GM13976 (cell line): ENCODE data around the gene PRR14.

Source experiments
- DNase-seq: peaks from one replicate; pipeline ENCODE4 v3.0.0; 2012; ENCODE audit warnings: low spot score
- CTCF ChIP-seq: IDR thresholded peaks from 2 replicates; pipeline ENCODE4 v1.5.1; 2012; ENCODE audit warnings: borderline replicate concordance, mild to moderate bottlenecking; ENCODE audit not compliant: insufficient read depth; ENCODE audit errors: extremely low read depth, missing control alignments, control extremely low read depth
- in situ Hi-C: fragments of 300-500 bp; cut with MboI; formaldehyde crosslinking; loops from one replicate; pipeline ENCODE4 v1.12.0; 2022; ENCODE audit warnings: low sequenced_read_pairs, mixed read lengths, inconsistent platforms; ENCODE audit not compliant: unreplicated experiment

The PRR14 gene

GRCh38 chr16:30606004-30606403 lies 44.8 kb upstream of the PRR14 start:
- in situ Hi-C loops: loop anchor here (25.0 kb wide), 2 partner anchors 169 to 494 kb away; partner anchors contain the start of genes DCTPP1, GDPD3, MAPK3 and SEPHS2
- no peak for TF ChIP-seq CTCF
- DNase-seq: no peak

GRCh38 chr16:30609002-30609925 lies 41.5 kb upstream of the PRR14 start:
- no peak for TF ChIP-seq CTCF
- in situ Hi-C loops: loop anchor here (25.0 kb wide), 2 partner anchors 172 to 497 kb away; partner anchors contain the start of genes DCTPP1, GDPD3, MAPK3 and SEPHS2
- peak; percentile 69 for DNase-seq

GRCh38 chr16:30609926-30610839 lies 40.6 kb upstream of the PRR14 start, which contains the start of gene ZNF689:
Gene ZNF689, minus strand, starts transcription at chr16:30610389. Its CDS starts 348 bp downstream, at chr16:30610041.
- in situ Hi-C loops: loop anchor here (25.0 kb wide), 2 partner anchors 173 to 498 kb away; partner anchors contain the start of genes DCTPP1, GDPD3, MAPK3 and SEPHS2
- DNase-seq: peak; percentile 97
- TF ChIP-seq CTCF: no peak

- peak; percentile 79 for TF ChIP-seq CTCF
- in situ Hi-C loops: loop anchor here (25.0 kb wide), 2 partner anchors 178 to 503 kb away; partner anchors contain the start of genes DCTPP1, GDPD3, MAPK3 and SEPHS2
- peak; percentile 69 for DNase-seq
Observed at GRCh38 chr16:30615358-30616091, 35.2 kb upstream of the PRR14 start.

GRCh38 chr16:30619202-30619601 lies 31.6 kb upstream of the PRR14 start:
- TF ChIP-seq CTCF: no peak
- in situ Hi-C loops: loop anchor here (25.0 kb wide), 2 partner anchors 182 to 507 kb away; partner anchors contain the start of genes DCTPP1, GDPD3, MAPK3 and SEPHS2
- no peak for DNase-seq
